HepG2 (cell line): ENCODE results near the gene UQCRHL. TPM values are rescaled to one million over a fixed set of nuclear protein-coding genes. Genes with fewer than 3 reads are reported as not detected.

ENCODE experiments used
- ADNP ChIP-seq: sonication (generic); formaldehyde crosslinking; IDR thresholded peaks from 2 replicates; pipeline ENCODE4 v1.4.0; 2020; ENCODE audit warnings: missing genetic modification reagents
- HDAC1 ChIP-seq: sonication (generic); formaldehyde crosslinking; IDR thresholded peaks from 2 replicates; pipeline ENCODE4 v1.5.1; 2020; ENCODE audit warnings: mild to moderate bottlenecking, missing genetic modification reagents
- JDP2 ChIP-seq: sonication (generic); formaldehyde crosslinking; IDR thresholded peaks from 2 replicates; pipeline ENCODE4 v1.8.1; 2022; ENCODE audit warnings: missing genetic modification reagents, borderline replicate concordance
- MBNL3 ChIP-seq: fragments of 250-450 bp; sonication (Bioruptor Pico); conservative IDR thresholded peaks from 2 replicates; pipeline ENCODE4 v1.8.0; 2022; ENCODE audit warnings: mild to moderate bottlenecking, inconsistent platforms
- NR1H2 ChIP-seq: sonication (generic); formaldehyde crosslinking; IDR thresholded peaks from 2 replicates; pipeline ENCODE4 v1.8.1; 2022; ENCODE audit warnings: low read depth, missing genetic modification reagents, borderline replicate concordance
- RXRA ChIP-seq: sonication (generic); formaldehyde crosslinking; IDR thresholded peaks from 2 replicates; pipeline ENCODE4 v1.5.1; 2020; ENCODE audit warnings: missing genetic modification reagents
- SNRNP70 ChIP-seq: fragments of 200-400 bp; formaldehyde crosslinking; IDR thresholded peaks from 2 replicates; pipeline ENCODE4 v1.6.1; 2017; ENCODE audit warnings: mild to moderate bottlenecking, low read depth, low read length, moderate library complexity
- SOX6 ChIP-seq, 2 experiments: fragments of 450-650 bp in 1 of 2; sonication (generic) in 1 of 2; formaldehyde crosslinking in 1 of 2; IDR thresholded peaks; 2 replicates each; pipeline versions ENCODE4 v1.4.0 to v1.6.1; 2017 to 2020; ENCODE audit warnings: antibody characterized with exemption in 1 of 2, mild to moderate bottlenecking in 1 of 2, missing genetic modification reagents in 1 of 2
- TOE1 ChIP-seq: sonication (generic); formaldehyde crosslinking; IDR thresholded peaks from 2 replicates; pipeline ENCODE4 v1.4.0; 2020; ENCODE audit warnings: mild to moderate bottlenecking, missing genetic modification reagents
- TSC22D2 ChIP-seq: sonication (generic); formaldehyde crosslinking; IDR thresholded peaks from 2 replicates; pipeline ENCODE4 v1.5.1; 2020; ENCODE audit warnings: missing genetic modification reagents, mild to moderate bottlenecking, borderline replicate concordance
- ZBTB21 ChIP-seq: sonication (generic); formaldehyde crosslinking; IDR thresholded peaks from 2 replicates; pipeline ENCODE4 v1.4.0; 2020; ENCODE audit warnings: missing genetic modification reagents
- ZFP41 ChIP-seq: sonication (generic); formaldehyde crosslinking; IDR thresholded peaks from 2 replicates; pipeline ENCODE4 v1.4.0; 2020; ENCODE audit warnings: mild to moderate bottlenecking, missing genetic modification reagents, borderline replicate concordance
- ZKSCAN1 ChIP-seq: fragments of 150-350 bp; IDR thresholded peaks from 2 replicates; pipeline ENCODE4 v1.6.1; 2014; ENCODE audit warnings: low read length
- ZNF121 ChIP-seq: sonication (generic); formaldehyde crosslinking; IDR thresholded peaks from 2 replicates; pipeline ENCODE4 v1.5.0; 2020; ENCODE audit warnings: mild to moderate bottlenecking, missing genetic modification reagents
- ZNF234 ChIP-seq: sonication (generic); formaldehyde crosslinking; conservative IDR thresholded peaks from 2 replicates; pipeline ENCODE4 v1.5.1; 2020; ENCODE audit warnings: mild to moderate bottlenecking, missing genetic modification reagents
- ZSCAN21 ChIP-seq: sonication (generic); formaldehyde crosslinking; IDR thresholded peaks from 2 replicates; pipeline ENCODE4 v1.8.0; 2022; ENCODE audit warnings: mild to moderate bottlenecking, missing genetic modification reagents, moderate library complexity, borderline replicate concordance
- polyA plus RNA-seq, 8 experiments: library from polyadenylated mRNA; depleted of rRNA in 3 of 8; stranded (reverse) in 7 of 8; unstranded in 1 of 8; fragments of >200 nt; fragmentation: Illumina TruSeq in 4 of 8; extraction: Trizol in 4 of 8; gene quantifications; 2 replicates each; pipeline versions ENCODE4 v1.2.1 to v1.2.3, GENCODE V29; 2011 to 2016; ENCODE audit warnings: low read depth in 4 of 8, missing spikeins in 1 of 8, mixed read lengths in 1 of 8; ENCODE audit not compliant: insufficient read depth in 1 of 8
- total RNA-seq, 5 experiments: library from RNA; depleted of rRNA; stranded (reverse); fragments of >200 nt; fragmentation: Illumina TruSeq; extraction: Trizol; gene quantifications; 2 replicates each; pipeline ENCODE4 v1.2.3, GENCODE V29; 2016; ENCODE audit warnings: low read depth in 1 of 5
- TF ChIP-seq, protein P1 (sequence below): sonication (generic); formaldehyde crosslinking; IDR thresholded peaks from 2 replicates; pipeline ENCODE4 v1.4.0; 2020; ENCODE audit warnings: missing genetic modification reagents
- TF ChIP-seq, protein P2 (sequence below): sonication (generic); formaldehyde crosslinking; conservative IDR thresholded peaks from 2 replicates; pipeline ENCODE4 v1.8.1; 2023; ENCODE audit warnings: missing genetic modification reagents
- TF ChIP-seq, protein P3 (sequence below): sonication (generic); formaldehyde crosslinking; IDR thresholded peaks from 2 replicates; pipeline ENCODE4 v1.4.0; 2020; ENCODE audit warnings: mild to moderate bottlenecking, missing genetic modification reagents
- TF ChIP-seq, protein P4 (sequence below): sonication (generic); formaldehyde crosslinking; IDR thresholded peaks from 2 replicates; pipeline ENCODE4 v1.4.0; 2020; ENCODE audit warnings: missing genetic modification reagents
- TF ChIP-seq, protein P5 (sequence below): sonication (generic); formaldehyde crosslinking; IDR thresholded peaks from 2 replicates; pipeline ENCODE4 v1.4.0; 2020; ENCODE audit warnings: missing genetic modification reagents, mild to moderate bottlenecking, borderline replicate concordance

The UQCRHL gene
- total and polyA plus RNA-seq, 2 of the 13 experiments (the other 11 are each of a cell fraction or from before 2014, with no cell fraction given) = 1.8 to 2.3 TPM

DNA sequence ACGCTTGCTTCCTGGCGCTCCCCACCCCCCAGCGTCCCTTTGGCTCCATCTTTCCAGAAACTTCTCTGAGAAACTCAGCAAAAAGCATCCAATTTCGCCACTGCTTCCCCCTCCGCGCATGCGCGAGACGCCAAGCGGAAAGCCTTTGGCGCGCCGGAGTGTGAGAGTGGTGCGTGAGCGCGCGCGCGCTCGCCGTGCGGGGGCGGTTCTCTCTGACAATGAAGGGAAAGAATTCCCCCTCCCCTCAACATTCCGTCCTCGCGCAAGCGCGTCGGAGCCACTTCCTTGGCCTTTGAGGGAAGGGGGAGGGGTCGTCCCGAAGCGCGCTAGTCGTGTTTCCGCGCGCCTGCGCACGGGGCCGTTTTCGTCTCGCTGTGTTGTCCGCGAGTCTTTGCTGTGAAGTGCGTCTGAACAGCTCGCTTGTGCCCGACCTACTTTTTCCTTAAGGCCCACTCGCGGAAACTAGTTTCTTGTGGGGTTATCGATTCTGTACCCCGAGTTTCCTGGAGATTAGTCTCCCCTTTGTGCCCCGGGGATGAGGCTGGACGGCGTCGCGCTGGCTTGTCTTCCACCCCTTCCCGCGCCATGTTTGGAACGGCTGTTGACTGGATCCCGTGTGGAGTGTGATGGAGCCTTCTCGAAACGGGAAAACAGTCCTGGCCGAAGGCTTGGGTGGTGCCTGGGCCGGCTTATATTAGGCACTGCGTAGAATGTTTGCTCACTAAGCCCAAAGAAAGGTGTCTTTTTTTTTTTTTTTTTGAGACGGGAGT is 28.5 kb upstream of the UQCRHL start (continued):
- TF ChIP-seq, protein P1, sequence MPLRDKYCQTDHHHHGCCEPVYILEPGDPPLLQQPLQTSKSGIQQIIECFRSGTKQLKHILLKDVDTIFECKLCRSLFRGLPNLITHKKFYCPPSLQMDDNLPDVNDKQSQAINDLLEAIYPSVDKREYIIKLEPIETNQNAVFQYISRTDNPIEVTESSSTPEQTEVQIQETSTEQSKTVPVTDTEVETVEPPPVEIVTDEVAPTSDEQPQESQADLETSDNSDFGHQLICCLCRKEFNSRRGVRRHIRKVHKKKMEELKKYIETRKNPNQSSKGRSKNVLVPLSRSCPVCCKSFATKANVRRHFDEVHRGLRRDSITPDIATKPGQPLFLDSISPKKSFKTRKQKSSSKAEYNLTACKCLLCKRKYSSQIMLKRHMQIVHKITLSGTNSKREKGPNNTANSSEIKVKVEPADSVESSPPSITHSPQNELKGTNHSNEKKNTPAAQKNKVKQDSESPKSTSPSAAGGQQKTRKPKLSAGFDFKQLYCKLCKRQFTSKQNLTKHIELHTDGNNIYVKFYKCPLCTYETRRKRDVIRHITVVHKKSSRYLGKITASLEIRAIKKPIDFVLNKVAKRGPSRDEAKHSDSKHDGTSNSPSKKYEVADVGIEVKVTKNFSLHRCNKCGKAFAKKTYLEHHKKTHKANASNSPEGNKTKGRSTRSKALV = no peak
- TF ChIP-seq TSC22D2 (CRISPR knock-in tag) (no peak), MBNL3 (CRISPR knock-in tag) (no peak), HDAC1 (CRISPR knock-in tag) (peak; percentile 36; the same call in 1 of the 2 replicates), ZBTB21 (no peak), SOX6 (IDR thresholded peaks at IDR 0.05) (no peak), SOX6 (CRISPR knock-in tag; IDR thresholded peaks at IDR 0.05) (peak; percentile 89), ADNP (CRISPR knock-in tag) (no peak), JDP2 (CRISPR knock-in tag) (no peak), ZNF121 (peak; percentile 95), ZKSCAN1 (no peak), RXRA (CRISPR knock-in tag) (peak; percentile 77; the same call in 1 of the 2 replicates), TOE1 (CRISPR knock-in tag) (peak; percentile 23; the same call in 1 of the 2 replicates), ZNF234 (no peak), SNRNP70 (no peak), NR1H2 (CRISPR knock-in tag) (no peak), ZSCAN21 (peak; percentile 78), ZFP41 (CRISPR knock-in tag) (no peak)
- TF ChIP-seq, protein P2, sequence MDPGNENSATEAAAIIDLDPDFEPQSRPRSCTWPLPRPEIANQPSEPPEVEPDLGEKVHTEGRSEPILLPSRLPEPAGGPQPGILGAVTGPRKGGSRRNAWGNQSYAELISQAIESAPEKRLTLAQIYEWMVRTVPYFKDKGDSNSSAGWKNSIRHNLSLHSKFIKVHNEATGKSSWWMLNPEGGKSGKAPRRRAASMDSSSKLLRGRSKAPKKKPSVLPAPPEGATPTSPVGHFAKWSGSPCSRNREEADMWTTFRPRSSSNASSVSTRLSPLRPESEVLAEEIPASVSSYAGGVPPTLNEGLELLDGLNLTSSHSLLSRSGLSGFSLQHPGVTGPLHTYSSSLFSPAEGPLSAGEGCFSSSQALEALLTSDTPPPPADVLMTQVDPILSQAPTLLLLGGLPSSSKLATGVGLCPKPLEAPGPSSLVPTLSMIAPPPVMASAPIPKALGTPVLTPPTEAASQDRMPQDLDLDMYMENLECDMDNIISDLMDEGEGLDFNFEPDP (CRISPR knock-in tag) = no peak
- TF ChIP-seq, protein P3, sequence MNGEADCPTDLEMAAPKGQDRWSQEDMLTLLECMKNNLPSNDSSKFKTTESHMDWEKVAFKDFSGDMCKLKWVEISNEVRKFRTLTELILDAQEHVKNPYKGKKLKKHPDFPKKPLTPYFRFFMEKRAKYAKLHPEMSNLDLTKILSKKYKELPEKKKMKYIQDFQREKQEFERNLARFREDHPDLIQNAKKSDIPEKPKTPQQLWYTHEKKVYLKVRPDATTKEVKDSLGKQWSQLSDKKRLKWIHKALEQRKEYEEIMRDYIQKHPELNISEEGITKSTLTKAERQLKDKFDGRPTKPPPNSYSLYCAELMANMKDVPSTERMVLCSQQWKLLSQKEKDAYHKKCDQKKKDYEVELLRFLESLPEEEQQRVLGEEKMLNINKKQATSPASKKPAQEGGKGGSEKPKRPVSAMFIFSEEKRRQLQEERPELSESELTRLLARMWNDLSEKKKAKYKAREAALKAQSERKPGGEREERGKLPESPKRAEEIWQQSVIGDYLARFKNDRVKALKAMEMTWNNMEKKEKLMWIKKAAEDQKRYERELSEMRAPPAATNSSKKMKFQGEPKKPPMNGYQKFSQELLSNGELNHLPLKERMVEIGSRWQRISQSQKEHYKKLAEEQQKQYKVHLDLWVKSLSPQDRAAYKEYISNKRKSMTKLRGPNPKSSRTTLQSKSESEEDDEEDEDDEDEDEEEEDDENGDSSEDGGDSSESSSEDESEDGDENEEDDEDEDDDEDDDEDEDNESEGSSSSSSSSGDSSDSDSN (CRISPR knock-in tag) = no peak
- TF ChIP-seq, protein P4, sequence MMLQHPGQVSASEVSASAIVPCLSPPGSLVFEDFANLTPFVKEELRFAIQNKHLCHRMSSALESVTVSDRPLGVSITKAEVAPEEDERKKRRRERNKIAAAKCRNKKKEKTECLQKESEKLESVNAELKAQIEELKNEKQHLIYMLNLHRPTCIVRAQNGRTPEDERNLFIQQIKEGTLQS (CRISPR knock-in tag) = peak; percentile 11
- TF ChIP-seq, protein P5, sequence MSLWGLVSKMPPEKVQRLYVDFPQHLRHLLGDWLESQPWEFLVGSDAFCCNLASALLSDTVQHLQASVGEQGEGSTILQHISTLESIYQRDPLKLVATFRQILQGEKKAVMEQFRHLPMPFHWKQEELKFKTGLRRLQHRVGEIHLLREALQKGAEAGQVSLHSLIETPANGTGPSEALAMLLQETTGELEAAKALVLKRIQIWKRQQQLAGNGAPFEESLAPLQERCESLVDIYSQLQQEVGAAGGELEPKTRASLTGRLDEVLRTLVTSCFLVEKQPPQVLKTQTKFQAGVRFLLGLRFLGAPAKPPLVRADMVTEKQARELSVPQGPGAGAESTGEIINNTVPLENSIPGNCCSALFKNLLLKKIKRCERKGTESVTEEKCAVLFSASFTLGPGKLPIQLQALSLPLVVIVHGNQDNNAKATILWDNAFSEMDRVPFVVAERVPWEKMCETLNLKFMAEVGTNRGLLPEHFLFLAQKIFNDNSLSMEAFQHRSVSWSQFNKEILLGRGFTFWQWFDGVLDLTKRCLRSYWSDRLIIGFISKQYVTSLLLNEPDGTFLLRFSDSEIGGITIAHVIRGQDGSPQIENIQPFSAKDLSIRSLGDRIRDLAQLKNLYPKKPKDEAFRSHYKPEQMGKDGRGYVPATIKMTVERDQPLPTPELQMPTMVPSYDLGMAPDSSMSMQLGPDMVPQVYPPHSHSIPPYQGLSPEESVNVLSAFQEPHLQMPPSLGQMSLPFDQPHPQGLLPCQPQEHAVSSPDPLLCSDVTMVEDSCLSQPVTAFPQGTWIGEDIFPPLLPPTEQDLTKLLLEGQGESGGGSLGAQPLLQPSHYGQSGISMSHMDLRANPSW (CRISPR knock-in tag) = no peak
